CD4-positive, alpha-beta T cell treated with Interleukin-2 at 100 ng/mL for 4 hours (primary cell): ENCODE data around the gene TTC16.
"Not testable (repeated sequence)": the region's sequence is repeated elsewhere in the genome, so short reads cannot be mapped to it uniquely, and the experiment has no call there.

ENCODE experiments used
- DNase-seq: peaks from one replicate; pipeline ENCODE4 v3.0.0-alpha.2; 2020; ENCODE audit warnings: low spot score

The TTC16 gene

GRCh38 chr9:127769101-127769500 is 53.2 kb downstream of the TTC16 start:
- DNase-seq, result no peak

- no peak for DNase-seq
These were observed 54.2 kb downstream of the TTC16 start for GRCh38 chr9:127769929-127770582.

GRCh38 chr9:127770583-127770904 is 54.7 kb downstream of the TTC16 start:
- DNase-seq, result no peak

- peak; percentile 97 for DNase-seq
These were observed 55.2 kb downstream of the TTC16 start for GRCh38 chr9:127770905-127771569.

GRCh38 chr9:127771570-127772189 is 55.8 kb downstream of the TTC16 start:
- DNase-seq, result no peak

- DNase-seq, result no peak
These were observed 56.7 kb downstream of the TTC16 start for GRCh38 chr9:127772603-127773002.

- no peak for DNase-seq
These were observed 57.4 kb downstream of the TTC16 start for GRCh38 chr9:127773272-127773671.

- DNase-seq, result no peak
These were observed 58.1 kb downstream of the TTC16 start for GRCh38 chr9:127773981-127774380.

GRCh38 chr9:127776195-127776923 is 60.5 kb downstream of the TTC16 start:
- peak; percentile 81 for DNase-seq

GRCh38 chr9:127776924-127777289 is 61.0 kb downstream of the TTC16 start:
- DNase-seq, result no peak

- DNase-seq, result no peak
These were observed 61.6 kb downstream of the TTC16 start for GRCh38 chr9:127777368-127777980.

- DNase-seq, result peak; percentile 46
These were observed 62.6 kb downstream of the TTC16 start, which contains the start of gene SH2D3C for GRCh38 chr9:127778280-127779135. SH2D3C (minus strand) TSS chr9:127778666; CDS start chr9:127778627, 39 bp downstream.

- peak; percentile 64 for DNase-seq
These were observed 63.5 kb downstream of the TTC16 start for GRCh38 chr9:127779136-127779981.

- no peak for DNase-seq
These were observed 64.4 kb downstream of the TTC16 start for GRCh38 chr9:127780126-127780885.

GRCh38 chr9:127780909-127781308 is 65.0 kb downstream of the TTC16 start:
- not testable (repeated sequence) for DNase-seq
